C4-2B (cell line): ENCODE measurements around the gene INAVA.

Experiments
- ZFX ChIP-seq: fragments of 450-650 bp; IDR thresholded peaks from 2 replicates; pipeline ENCODE4 v1.6.1; 2017
- TF ChIP-seq, protein P1 (sequence below): fragments of 450-650 bp; conservative IDR thresholded peaks from 2 replicates; pipeline ENCODE4 v1.5.1; 2017; ENCODE audit warnings: mild to moderate bottlenecking

DNA sequence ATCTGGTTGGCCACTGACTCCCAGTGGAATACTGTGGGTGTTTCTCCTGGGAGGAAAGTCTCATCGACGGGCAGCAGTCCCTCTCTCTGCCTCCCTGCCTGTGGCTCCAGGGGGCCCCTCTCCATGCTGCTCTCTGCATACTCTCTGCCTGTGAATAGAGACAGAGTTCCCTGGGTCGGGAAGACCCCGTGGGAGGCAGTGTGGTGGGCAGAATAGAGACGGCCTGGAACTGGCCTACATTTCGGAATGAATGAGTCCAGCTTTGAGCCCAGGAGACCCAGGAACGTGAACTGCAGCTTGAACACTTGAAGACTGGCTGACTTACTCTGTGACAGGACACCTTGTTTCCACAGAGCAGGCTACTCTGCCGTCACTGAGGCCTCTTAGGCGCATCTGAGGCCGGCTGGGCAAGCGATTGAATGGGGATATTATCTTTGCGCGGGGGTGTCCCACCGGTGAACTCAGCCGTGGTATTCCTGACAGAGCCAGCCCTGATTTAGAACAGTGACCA, 64.8 kb downstream of the INAVA start:
- TF ChIP-seq, protein P1, sequence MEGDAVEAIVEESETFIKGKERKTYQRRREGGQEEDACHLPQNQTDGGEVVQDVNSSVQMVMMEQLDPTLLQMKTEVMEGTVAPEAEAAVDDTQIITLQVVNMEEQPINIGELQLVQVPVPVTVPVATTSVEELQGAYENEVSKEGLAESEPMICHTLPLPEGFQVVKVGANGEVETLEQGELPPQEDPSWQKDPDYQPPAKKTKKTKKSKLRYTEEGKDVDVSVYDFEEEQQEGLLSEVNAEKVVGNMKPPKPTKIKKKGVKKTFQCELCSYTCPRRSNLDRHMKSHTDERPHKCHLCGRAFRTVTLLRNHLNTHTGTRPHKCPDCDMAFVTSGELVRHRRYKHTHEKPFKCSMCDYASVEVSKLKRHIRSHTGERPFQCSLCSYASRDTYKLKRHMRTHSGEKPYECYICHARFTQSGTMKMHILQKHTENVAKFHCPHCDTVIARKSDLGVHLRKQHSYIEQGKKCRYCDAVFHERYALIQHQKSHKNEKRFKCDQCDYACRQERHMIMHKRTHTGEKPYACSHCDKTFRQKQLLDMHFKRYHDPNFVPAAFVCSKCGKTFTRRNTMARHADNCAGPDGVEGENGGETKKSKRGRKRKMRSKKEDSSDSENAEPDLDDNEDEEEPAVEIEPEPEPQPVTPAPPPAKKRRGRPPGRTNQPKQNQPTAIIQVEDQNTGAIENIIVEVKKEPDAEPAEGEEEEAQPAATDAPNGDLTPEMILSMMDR, result no peak
- no peak for TF ChIP-seq ZFX
